IPS-NIHi7 (cell line): Measurements from ENCODE around the gene SLC6A4.
"Not testable (repeated sequence)": the region's sequence is repeated elsewhere in the genome, so short reads cannot be mapped to it uniquely, and the experiment has no call there.

ENCODE experiments used
- DNase-seq: peaks from one replicate; pipeline ENCODE4 v3.0.0; 2012; ENCODE audit warnings: mixed read lengths; ENCODE audit errors: extremely low spot score

SLC6A4 gene

DNA sequence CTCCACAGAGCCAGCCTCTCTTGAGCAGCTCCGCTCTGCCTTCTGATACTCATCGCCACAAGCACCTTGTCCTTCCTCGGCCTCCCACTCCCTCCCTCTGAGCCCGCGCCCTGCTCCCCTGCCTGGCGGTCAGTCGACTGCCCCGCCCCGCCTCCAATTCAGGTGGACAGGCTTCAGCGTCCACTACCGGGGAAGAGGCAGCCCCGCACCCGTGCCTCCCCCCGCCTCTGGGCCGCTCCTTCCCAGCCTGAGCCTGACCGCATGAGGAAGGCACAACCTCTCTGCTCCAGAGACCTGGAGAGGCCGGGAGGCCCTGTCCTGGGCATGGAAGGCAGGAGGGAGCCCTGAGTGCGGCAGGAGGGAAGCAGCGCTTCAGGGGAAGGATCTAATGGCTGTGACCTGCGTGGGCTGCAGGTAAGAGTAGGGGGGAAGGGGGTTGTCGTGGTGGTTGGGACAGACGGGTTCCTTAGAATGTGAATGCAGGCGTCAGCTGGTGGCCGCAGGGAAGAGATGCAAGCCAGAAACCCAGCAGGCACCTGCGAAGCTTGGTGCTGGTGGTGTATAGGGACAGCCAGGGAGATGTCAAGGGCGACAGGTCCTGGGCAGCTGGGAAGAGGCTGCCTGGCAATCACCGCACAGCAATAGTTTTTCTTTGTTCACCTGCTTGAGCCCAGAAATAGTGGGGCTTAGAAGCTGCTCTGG lies 3.0 kb upstream of the SLC6A4 start:
- no peak for DNase-seq

DNA sequence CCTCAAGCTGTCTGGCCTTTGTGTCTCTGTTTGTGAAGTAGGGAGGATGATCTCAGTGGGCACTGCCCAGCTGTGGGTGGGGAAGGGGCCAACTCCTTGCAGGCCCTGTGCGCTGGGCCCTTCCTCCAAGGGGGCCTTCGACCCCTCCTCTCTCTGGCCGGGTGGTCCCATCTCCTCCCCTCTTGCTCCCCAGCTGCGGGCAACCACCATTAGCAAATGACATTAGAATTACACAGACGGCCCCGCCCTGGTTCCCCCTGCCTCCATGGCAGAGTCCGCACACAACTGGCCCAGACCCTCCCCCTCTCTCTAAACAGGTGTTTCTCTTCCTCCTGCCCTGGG lies 2.5 kb upstream of the SLC6A4 start:
- no peak for DNase-seq

DNA sequence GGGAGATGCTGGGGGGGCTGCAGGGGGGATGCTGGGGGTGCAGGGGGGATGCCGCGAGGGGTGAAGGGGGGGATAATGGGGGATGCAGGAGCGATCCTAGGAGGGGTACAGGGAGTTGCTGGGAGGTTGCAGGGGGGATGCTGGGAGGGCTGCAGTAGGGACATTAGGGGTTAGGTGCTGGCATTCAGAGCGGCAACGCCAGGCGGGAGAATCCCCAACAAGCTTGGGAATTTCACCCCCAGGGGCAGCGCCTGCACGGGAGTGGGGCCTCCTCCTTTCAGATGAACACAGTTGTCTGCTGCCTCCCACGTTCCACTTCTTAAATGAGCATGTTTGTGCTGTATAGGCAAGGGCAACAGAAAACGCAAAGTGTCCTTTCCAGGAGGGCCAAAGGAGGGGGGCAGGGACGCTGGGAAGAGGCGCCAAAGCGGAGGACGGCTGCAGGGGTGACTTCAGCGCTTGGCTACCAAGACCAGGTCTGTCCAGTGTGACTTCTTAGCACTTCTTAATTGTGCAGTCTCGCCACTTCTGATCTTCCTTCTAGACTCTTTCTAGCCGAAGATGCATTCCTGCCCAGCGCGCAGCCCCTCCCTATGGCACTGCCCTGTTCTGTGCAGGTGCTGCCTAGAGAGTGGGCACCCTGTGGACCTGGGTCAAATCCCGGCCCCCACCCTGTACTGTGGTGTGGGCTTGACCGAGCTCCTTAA lies 2.0 kb upstream of the SLC6A4 start:
- DNase-seq: no peak

DNA sequence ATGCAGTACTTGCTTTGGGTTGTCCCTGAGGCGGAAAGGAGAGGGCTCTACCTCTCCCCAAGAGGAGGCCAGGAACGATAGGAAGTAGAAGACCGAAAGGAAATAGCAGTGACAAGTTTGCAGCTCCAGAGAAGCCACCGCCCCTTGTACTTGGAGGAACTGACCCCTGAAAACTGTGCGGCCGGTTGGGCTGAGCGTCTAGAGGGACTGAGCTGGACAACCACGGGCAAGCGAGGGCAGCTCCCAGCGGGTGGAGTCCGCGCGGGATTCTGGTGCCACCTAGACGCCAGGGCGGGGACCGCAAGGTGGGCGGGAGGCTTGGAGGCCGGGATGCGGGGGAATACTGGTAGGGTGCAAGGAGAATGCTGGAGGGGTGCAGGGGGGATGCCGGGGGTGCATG lies 1.3 kb upstream of the SLC6A4 start:
- DNase-seq: peak; percentile 58

DNA sequence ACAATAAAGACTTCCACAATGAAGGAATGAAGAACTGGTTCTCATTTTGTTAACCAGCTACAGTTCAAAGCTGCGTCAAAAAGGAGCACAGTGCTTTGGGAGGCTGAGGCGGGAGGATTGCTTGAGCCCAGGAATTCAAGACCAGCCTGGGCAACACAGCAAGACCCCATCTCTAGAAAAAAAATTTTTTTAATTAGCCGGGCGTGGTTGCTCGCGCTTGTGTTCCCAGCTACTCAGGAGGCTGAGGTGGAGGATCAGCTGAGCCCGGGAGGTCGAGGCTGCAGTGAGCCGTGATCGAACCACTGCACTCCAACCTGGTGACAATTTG lies 764 bp upstream of the SLC6A4 start:
- no peak for DNase-seq

DNA sequence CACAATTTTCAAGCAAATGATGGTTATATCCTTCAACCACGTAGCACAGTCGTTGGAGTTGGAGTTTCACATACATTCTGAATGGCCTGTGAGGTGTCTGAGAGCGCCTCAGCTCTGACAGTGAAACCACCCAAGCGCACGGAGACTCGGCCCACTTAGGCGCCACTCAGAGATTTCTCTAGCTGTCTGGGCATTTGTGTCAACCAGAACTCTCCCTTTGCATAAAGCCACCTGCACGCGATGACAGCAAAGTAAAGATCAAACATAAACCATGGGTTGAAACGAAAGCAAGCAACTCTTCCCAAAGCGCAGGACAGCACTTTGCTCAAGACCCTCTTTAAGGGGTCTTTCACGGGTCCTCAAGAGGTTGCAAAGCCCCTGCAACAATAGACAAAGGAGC lies 533 bp downstream of the SLC6A4 start:
- no peak for DNase-seq

DNA sequence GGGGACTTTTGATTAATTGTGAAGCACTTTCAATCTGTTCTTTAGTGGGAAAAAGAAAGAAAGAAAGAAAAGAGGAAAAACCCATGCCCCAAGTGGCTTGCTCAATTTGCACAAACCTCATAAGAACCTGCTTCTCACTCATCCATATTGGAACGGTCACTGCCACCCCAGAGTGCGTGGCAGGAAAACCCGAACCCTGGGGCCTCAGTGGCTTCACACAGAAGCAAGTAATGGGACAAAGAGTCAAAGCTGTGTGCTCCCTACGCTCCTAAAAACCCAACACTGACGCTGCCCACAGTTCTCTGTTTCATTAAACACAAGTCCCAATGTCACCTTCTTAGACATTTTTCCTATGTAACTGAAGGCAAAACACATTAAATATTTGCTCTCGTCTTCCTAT lies 1.2 kb downstream of the SLC6A4 start:
- DNase-seq: no peak

DNA sequence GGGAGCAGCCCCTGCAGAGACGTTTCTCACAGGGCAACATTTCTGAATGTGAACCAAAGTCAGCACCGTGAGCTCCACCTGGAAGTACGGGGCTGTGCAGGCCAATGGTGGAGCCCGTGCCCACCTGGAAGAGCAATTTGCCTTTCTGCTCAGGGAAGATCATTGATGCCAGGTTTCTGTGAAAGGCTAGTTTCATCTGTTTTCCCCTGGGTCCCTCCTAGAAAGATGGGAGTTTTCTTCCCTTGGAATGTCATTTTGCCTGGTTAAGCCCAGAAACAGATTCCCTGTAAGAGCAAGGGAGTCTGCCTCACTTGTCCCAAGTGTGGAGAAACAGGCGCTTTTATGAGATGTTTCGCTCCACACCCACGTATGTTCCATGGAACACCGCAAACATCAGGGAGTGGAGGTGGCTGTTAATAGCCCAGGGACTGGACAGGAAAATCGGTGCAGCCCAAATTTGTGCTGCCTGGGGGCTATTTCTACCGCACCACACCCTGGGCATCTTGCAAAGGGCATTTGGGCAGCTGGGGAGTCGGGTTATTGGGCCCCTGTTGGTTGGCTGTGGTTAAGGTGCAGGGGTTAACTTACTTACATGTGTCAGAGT lies 2.6 kb downstream of the SLC6A4 start:
- DNase-seq: no peak

DNA sequence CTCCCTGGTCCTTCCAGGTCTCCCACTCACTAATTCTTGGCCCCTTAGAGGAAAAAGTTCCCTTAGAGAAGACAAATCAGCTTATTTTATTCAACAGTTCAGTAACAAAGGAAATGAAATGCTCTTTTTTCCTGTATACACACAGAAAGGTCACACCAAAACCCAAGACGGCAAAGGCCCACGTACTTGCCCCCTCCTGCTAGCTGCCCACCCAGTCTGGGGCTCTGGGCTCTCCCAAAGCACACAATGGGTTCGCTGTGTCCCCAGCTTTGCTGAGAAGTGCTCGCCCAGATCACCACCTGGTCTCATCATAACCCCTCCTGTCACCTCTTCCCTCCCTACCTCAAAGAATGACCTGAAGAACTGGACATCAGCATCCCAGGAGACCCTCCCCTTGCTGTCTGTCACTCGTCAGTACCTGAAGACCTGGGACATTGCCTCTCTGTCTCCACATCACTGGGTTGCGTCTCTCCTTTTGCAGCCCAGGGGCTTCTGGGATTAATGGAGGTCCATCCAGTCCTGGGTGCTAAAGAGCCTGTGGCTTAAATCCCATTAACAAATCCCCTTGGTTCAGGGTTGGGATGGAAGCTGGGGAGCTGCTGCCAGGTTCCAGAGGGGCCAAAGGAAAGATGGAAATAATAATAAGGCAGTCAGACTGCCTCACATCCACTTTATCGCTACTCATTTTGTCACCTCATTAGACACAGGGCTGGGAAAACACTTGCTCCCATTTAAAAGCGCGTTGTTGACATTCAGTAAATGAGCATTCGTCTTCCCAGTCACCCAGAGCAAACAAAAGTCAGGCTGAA lies 3.3 kb downstream of the SLC6A4 start:
- no peak for DNase-seq

DNA sequence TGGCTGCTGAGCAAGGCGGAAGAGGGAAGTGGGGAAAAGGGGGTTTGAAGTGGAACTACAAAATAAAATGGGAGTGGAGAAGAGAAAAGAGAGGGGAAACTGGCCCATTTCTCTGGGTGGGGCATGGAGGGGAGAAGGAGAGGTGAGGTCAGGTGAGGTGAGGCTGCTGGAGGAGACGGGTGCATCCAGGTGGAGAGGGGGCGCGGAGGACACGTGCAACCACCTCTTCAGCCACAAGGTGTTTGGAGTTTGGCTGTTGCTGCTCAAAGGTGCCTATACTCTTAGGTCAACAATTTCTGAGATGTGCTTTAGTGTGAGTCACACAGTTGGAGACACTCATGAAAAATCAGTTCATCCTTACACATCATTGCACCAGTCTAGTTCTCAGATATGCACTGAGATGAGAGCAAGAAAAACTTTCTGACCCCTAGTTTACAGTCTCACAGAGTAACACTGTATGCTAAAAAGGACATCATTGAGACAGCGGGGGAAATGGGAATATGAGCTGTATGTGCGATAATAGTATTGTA lies 4.8 kb downstream of the SLC6A4 start:
- no peak for DNase-seq

DNA sequence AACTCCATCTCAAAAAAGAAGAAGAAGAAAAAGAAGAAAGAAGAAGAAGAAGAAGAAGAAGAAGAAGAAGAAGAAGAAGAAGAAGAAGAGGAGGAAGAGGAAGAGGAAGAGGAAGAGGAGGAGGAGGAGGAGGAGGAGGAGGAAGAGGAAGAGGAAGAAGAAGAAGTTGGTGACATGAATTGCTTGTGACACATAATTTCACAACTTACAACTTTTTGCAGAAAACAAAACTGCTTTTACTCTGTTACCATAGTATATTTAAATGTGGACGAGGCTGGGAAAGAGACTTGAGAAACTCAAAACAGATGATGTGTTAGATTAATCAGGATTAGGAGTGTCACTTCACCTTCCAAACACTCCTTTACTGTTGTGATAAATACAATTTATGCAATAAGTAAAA lies 5.5 kb downstream of the SLC6A4 start:
- DNase-seq: not testable (repeated sequence)

DNA sequence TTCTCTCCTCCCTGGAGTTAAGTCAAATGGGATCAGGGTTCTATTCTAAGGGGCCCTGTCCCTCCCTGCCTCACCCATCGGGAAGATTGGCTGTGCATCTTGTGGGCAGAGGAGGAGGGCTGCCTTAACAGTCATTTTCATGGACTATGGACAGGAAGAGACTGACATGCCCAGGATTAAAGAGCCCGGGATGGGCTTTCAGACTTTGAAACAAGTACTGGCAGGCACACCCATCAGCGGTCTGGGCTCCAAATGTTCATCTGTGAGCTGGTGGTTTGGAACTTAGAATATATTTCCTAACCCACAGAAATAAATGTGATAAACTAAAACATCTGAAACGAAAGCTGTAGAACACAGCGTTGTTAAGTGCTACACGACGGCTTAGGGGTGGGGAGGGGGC lies 6.5 kb downstream of the SLC6A4 start:
- DNase-seq: no peak

DNA sequence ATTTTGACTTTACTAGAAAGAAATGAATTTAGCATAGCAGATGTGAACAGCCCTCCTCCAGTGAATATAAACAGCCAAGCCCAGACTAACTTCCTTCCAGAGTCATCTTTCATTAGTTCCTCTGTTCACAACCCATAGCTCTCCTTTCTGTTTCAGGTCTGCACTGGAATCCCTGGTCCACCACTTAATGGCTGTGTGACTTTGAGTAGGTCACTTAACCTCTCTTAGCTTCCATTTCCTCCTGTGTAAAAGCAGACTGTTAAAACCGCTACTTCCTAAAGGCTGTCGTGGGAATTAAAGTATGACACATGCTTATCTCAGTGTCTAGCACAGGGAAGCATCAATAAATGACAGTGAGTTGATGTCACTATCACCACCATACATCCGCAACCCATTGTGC lies 7.5 kb downstream of the SLC6A4 start:
- DNase-seq: no peak

DNA sequence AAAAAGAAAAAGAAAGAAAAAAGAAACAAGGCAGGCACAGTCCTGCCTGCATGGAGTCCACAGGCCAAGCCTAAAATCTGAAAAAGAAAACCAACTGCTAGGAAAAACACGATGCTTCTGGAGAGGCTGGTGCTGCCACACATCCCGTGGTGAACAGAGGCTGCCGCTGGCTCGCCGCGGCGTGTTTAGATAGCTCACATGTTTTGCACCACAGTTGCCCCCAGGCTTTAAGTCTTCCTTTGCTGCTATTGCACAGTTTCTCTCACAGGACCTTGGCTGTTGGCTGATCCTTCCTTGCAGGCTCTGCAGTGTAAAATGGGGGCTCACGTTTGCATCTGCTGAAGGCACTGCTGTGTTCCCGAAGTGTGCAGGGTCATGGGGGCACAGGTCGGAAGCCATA lies 8.6 kb downstream of the SLC6A4 start:
- DNase-seq: no peak

DNA sequence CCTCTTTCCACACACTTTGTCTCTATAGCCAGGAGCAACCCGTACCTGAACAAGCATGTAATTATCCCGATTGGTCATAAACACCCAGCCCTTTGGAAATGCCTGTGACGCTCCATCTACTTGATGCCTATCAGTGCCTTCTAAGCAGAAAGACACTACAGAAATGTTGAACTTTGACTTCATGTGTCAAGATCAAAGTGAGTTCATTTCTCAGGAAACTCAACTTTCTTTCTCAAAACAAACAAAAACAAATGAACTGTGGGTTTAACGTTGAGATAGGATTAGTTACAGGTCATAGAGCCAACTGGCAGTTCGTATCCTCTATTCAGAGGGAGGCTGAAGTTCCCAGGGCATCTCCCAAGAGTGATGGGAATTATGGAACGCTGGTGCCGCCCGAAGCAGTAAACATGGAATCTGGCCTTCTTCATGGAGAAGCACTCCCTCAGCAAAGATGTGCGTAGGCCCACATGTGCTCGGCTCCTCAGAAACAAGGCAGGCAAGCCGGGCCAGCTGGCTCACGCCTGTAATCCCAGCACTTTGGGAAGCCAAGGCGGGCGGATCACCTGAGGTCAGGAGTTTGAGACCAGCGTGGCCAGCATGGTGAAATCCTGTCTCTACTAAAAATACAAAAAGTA lies 9.5 kb downstream of the SLC6A4 start:
- no peak for DNase-seq

DNA sequence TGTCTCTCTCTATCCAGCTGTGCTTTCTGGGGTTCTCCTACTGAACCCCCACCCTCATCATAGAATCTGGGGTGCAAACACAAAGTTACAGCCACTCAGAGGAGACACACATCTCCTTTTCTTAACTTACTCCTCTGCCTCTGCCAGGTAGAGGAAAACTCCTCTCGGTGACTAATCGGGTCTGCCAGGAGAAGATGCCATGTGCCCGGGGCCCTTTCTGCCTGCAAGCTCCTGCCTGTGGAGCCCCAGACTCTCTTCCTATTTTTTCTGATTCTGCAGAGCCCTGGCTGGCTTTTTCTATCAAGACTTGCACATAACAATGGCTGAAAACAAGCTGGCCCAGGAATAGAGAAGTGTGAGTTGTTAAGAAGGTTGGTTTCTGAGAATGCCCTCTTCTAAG lies 10.4 kb downstream of the SLC6A4 start:
- no peak for DNase-seq

DNA sequence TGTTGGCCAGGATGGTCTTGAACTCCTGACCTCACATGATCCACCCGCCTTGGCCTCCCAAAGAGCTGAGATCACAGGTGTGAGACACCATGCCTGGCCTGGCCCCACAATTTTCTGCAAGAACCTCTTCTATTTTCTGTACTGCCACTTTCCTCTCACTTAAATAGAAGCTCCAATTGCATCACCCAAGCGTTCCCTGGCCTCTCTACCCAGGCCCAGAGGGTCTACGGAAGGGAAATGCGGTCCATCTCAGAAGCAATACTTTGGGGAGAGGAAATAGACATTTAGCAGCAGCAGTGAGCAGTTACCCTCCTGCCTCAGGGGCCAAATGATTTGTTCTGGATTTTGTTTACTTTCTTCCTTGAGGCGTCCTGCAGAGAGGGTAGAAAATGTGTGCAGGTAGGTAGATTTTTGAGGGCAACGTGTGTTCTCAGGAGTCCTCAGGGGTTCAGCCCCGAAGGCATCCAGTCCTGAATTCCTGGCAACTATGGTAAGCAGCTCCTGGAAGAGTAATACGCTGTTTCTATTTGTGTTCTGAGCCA lies 11.0 kb downstream of the SLC6A4 start:
- no peak for DNase-seq

DNA sequence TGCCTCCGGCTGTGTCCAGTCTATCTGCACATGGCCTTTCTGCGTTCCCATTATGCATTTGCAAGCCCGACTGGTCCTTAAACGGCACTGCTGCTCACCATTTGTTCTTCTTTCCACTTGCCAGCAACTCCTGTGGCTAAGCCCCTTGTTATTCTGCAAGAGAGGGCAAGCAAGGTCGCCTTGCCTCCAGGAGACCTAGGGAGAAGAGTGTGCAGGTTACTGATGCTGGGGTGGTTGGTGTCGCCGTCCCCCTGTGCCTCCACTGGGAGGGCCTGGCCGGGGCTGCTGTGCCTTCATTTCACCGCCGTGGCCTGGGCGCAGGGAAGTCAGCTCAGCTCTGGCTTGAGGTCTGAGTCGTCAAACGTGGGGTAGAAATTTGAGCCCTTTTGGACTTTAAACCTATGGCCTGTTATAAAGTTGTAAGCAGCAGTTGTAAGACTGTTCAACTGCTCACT lies 12.7 kb downstream of the SLC6A4 start:
- no peak for DNase-seq

DNA sequence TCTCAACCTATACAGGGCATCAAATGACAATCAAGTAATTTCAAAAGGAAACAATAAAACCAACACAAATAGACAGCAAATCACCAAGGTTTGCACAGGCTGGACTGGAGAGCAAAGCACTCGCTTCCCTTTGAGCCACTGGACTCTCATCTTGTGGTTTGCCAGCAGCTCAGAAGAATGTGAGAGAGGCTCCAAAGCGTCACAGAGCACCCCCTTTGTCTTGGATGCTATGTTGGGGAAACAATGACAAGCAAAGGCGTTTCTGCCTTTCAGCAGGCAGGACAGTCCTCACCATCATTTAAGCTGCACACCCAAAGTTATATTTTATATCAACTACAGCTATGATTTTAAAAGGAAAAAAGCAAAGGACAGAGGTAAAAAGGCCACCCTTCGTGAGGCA lies 13.2 kb downstream of the SLC6A4 start:
- DNase-seq: no peak

DNA sequence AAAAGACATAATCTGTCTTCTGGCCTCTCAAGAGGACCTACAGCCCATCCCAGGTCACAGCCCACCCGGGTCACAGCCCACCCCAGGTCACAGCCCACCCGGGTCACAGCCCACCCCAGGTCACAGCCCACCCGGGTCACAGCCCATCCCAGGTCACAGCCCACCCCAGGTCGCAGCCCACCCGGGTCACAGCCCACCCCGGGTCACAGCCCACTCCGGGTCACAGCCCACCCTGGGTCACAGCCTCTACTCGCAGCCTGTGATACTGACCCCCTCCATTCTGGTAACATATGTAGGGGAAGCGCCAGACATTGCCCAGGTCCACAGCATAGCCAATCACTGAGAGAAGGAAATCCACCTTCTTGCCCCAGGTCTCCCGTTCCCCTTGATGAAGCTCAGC lies 14.2 kb downstream of the SLC6A4 start:
- no peak for DNase-seq

DNA sequence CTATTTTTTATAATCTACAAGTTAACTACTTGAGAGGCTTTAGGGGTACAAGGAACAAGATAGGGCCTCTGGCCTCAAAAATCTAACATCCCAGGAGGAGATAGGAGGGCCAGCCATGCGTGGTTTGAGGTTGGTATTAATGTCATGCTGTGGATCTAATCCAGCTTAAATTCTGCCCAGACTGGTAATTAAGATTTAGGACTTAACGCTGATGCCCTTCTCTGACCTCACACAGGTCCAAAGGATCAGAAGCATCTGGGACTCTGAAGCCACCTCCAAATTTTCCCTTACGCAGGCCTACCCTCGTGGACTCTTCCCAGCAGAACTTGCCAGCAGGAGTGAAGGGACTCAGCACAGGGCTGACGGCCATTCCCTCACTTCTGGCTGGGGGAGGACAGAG lies 15.1 kb downstream of the SLC6A4 start:
- DNase-seq: no peak

DNA sequence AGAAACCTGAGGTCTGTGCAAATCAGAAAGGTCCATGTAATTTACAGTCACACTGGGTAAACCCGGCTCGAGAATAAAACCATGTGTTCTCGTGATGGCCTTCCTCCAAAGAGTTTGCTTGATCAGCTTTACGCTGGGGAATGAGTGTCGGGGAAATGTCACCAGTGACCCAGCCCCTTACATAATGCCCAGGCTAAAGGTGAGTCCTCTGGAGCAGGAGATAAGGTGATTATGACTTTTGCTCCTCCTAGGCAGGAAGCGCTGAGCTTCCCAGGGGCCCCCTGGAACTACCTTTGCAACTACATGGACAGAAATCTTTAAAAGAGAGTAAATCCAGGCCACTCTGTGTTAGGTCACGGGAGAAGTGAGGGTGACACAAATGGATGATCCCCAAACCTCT lies 15.7 kb downstream of the SLC6A4 start:
- DNase-seq: no peak
